ENCODE results near the gene SHF.

SHF gene

GRCh38 chr15:45198337-45199135 is 10.8 kb upstream of the SHF start:
- no peaks in the 10 kb centered on the region for H3K36me3 ChIP-seq (ENCODE audit: control insufficient read depth in 2 of 2, insufficient read depth in 2 of 2, low read length in 2 of 2)
- H3K9ac ChIP-seq (ENCODE audit: low read length in 2 of 2): peak overlapping the region; percentile 60 to 92
- no peaks in the 10 kb centered on the region for H3K9me3 ChIP-seq (ENCODE audit: control insufficient read depth in 2 of 2, low read length in 2 of 2)
- H3K27me3 ChIP-seq (ENCODE audit: control insufficient read depth in 1 of 2, insufficient read depth in 2 of 2, low read length in 2 of 2): no peaks in the 10 kb centered on the region
- peaks cover 16% of the 10 kb centered on the region for H3K4me1 ChIP-seq (ENCODE audit: control insufficient read depth, insufficient read depth, low read length)
- H3K27ac ChIP-seq (ENCODE audit: low read length): peak overlapping the region; percentile 98
- H3K4me3 ChIP-seq (ENCODE audit: low read length in 2 of 2): peak overlapping the region; percentile 81 to 95

- Histone ChIP-seq H3K9me3 (ENCODE audit: control insufficient read depth in 2 of 2, low read length in 2 of 2) (no peaks in the 10 kb centered on the region), H3K27me3 (ENCODE audit: control insufficient read depth in 1 of 2, insufficient read depth in 2 of 2, low read length in 2 of 2) (no peaks in the 10 kb centered on the region), H3K4me1 (ENCODE audit: control insufficient read depth, insufficient read depth, low read length) (peaks cover 16% of the 10 kb centered on the region), H3K9ac (ENCODE audit: low read length in 2 of 2) (no peak overlapping the region), H3K4me3 (ENCODE audit: low read length in 2 of 2) (peak overlapping the region; percentile 70 to 95), H3K27ac (ENCODE audit: low read length) (no peak overlapping the region), H3K36me3 (ENCODE audit: control insufficient read depth in 2 of 2, insufficient read depth in 2 of 2, low read length in 2 of 2) (no peaks in the 10 kb centered on the region)
Observed at GRCh38 chr15:45197512-45197911, 9.7 kb upstream of the SHF start.

DNA sequence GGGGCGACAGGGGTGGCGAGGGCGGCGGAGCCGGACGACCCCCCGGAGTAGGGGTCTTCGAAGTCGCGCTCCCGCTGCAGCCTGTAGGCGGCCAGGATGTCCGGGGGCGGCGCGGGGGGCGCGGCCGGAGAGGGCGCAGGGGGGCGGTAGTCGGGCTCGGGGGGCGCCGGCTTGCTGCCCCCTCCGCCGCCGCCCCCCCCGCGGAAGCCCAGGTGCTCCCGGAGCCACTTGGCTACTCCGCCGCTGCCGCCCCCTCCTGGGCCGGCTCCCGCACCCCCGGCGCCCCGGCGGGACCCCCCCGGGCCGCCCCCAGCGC is 230 bp downstream of the SHF start:
- peak overlapping the region in 1 of 2 donors; percentile 72 for H3K4me3 ChIP-seq (ENCODE audit: low read length in 2 of 2)
- H3K27ac ChIP-seq (ENCODE audit: low read length): peak overlapping the region; percentile 60
- peaks cover 24% of the 10 kb centered on the region for H3K4me1 ChIP-seq (ENCODE audit: control insufficient read depth, insufficient read depth, low read length)
- H3K36me3 ChIP-seq (ENCODE audit: control insufficient read depth in 2 of 2, insufficient read depth in 2 of 2, low read length in 2 of 2): no peaks in the 10 kb centered on the region
- H3K9me3 ChIP-seq (ENCODE audit: control insufficient read depth in 2 of 2, low read length in 2 of 2): no peaks in the 10 kb centered on the region
- peak overlapping the region in 1 of 2 donors; percentile 24 for H3K9ac ChIP-seq (ENCODE audit: low read length in 2 of 2)
- H3K27me3 ChIP-seq (ENCODE audit: control insufficient read depth in 1 of 2, insufficient read depth in 2 of 2, low read length in 2 of 2): no peaks in the 10 kb centered on the region

- peak overlapping the region; percentile 24 to 51 for H3K9ac ChIP-seq (ENCODE audit: low read length in 2 of 2)
- H3K4me3 ChIP-seq (ENCODE audit: low read length in 2 of 2): peak overlapping the region; percentile 21 to 72
- H3K27me3 ChIP-seq (ENCODE audit: control insufficient read depth in 1 of 2, insufficient read depth in 2 of 2, low read length in 2 of 2): no peaks in the 10 kb centered on the region
- H3K9me3 ChIP-seq (ENCODE audit: control insufficient read depth in 2 of 2, low read length in 2 of 2): no peaks in the 10 kb centered on the region
- peak overlapping the region; percentile 60 for H3K27ac ChIP-seq (ENCODE audit: low read length)
- no peaks in the 10 kb centered on the region for H3K36me3 ChIP-seq (ENCODE audit: control insufficient read depth in 2 of 2, insufficient read depth in 2 of 2, low read length in 2 of 2)
- H3K4me1 ChIP-seq (ENCODE audit: control insufficient read depth, insufficient read depth, low read length): peaks cover 24% of the 10 kb centered on the region
Observed at GRCh38 chr15:45186771-45187577, 792 bp downstream of the SHF start.

GRCh38 chr15:45185903-45186770 is 1.6 kb downstream of the SHF start:
- no peaks in the 10 kb centered on the region for H3K27me3 ChIP-seq (ENCODE audit: control insufficient read depth in 1 of 2, insufficient read depth in 2 of 2, low read length in 2 of 2)
- H3K4me3 ChIP-seq (ENCODE audit: low read length in 2 of 2): peak overlapping the region; percentile 21 to 72
- H3K9ac ChIP-seq (ENCODE audit: low read length in 2 of 2): peak overlapping the region in 1 of 2 donors; percentile 51
- H3K27ac ChIP-seq (ENCODE audit: low read length): peak overlapping the region; percentile 60
- H3K4me1 ChIP-seq (ENCODE audit: control insufficient read depth, insufficient read depth, low read length): peaks cover 24% of the 10 kb centered on the region
- no peaks in the 10 kb centered on the region for H3K36me3 ChIP-seq (ENCODE audit: control insufficient read depth in 2 of 2, insufficient read depth in 2 of 2, low read length in 2 of 2)
- no peaks in the 10 kb centered on the region for H3K9me3 ChIP-seq (ENCODE audit: control insufficient read depth in 2 of 2, low read length in 2 of 2)

DNA sequence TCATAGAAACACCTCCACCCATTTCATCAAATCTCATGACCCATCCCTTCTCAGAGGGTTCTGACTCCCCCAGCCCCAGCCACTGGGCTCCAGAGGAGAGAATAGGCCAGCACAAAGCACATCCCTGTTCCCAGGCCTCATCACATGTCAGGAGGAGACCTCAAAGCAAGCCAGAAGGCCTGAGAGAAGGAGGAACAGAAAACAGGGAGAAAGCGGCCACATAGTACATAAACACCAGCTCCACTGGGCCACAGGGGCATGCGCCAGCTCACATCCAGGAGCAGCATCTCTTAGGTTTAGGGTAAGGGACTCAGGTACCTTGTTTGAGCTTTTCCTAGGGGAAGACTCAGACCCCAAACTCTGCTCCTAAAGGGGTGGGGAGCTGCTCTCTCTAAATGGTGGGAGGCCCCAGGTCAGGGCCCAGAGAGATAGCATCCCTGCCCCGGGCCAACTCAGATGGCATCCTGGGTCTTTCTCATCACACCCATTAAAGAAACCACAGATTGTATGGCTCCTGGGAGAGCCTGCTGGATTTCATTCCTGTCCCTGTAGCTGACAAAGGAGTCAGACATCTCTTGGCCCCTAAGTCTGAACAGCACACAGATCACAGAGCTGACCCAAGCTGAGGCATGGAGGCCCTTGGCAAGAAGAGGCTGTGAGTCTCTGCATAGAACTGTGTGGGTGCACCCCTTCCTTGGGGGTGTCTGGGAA is 2.5 kb downstream of the SHF start:
- no peak overlapping the region for H3K4me3 ChIP-seq (ENCODE audit: low read length in 2 of 2)

DNA sequence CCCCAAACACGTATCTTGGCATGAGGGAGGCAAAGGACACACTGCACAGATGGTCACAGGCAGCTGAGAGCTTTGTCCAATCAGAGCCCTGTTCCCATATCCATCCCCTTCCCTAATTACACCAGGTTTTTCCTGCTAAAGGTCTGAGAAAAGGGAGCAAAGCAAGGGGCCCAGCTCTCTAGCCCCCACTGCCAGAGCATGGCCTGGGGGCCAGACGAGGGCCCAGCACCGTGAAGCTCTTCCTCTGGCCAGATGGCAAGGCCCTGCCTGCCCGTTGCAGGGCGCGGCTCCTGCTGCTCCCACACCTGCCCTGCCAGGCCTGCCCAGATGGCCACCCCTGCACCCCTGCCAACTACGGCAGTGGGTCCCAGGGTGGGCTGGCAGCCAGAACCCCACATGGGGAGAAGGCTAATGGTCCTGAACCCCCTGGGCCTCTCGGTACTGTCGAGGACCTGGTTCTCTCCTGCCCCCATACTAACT is 3.2 kb downstream of the SHF start:
- H3K27ac ChIP-seq (ENCODE audit: low read length): no peak overlapping the region
- no peak overlapping the region for H3K9ac ChIP-seq (ENCODE audit: low read length in 2 of 2)
- H3K9me3 ChIP-seq (ENCODE audit: control insufficient read depth in 2 of 2, low read length in 2 of 2): no peaks in the 10 kb centered on the region
- H3K36me3 ChIP-seq (ENCODE audit: control insufficient read depth in 2 of 2, insufficient read depth in 2 of 2, low read length in 2 of 2): no peaks in the 10 kb centered on the region
- peaks cover 27% of the 10 kb centered on the region for H3K4me1 ChIP-seq (ENCODE audit: control insufficient read depth, insufficient read depth, low read length)
- H3K27me3 ChIP-seq (ENCODE audit: control insufficient read depth in 1 of 2, insufficient read depth in 2 of 2, low read length in 2 of 2): no peaks in the 10 kb centered on the region
- no peak overlapping the region for H3K4me3 ChIP-seq (ENCODE audit: low read length in 2 of 2)

More for the DNA sequence above, 2.5 kb downstream of the SHF start:
- Histone ChIP-seq H3K27ac (ENCODE audit: low read length) (peak overlapping the region; percentile 60), H3K9ac (ENCODE audit: low read length in 2 of 2) (no peak overlapping the region), H3K9me3 (ENCODE audit: control insufficient read depth in 2 of 2, low read length in 2 of 2) (no peaks in the 10 kb centered on the region), H3K4me1 (ENCODE audit: control insufficient read depth, insufficient read depth, low read length) (peaks cover 27% of the 10 kb centered on the region), H3K27me3 (ENCODE audit: control insufficient read depth in 1 of 2, insufficient read depth in 2 of 2, low read length in 2 of 2) (no peaks in the 10 kb centered on the region), H3K36me3 (ENCODE audit: control insufficient read depth in 2 of 2, insufficient read depth in 2 of 2, low read length in 2 of 2) (no peaks in the 10 kb centered on the region)

DNA sequence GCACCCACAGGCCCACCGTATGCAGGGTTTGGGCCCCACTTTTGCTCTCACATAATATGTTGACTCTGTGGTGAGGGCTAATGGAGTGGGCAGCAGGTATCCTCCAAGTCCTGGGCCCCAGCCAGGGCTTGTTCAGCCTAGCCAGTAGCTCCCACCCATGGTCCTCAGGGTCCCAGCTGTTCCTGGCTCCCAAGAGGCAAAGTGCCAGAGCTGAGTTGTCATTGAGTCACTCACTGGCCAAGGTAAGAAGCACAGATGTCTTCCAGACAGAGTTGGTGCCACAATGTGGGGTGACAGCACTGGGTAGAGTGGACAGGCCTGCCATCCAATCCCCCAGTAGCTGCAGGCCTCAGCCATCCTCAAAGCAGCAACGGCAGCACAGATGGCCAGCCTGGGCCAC is 4.3 kb downstream of the SHF start:
- no peak overlapping the region for H3K27ac ChIP-seq (ENCODE audit: low read length)
- H3K27me3 ChIP-seq (ENCODE audit: control insufficient read depth in 1 of 2, insufficient read depth in 2 of 2, low read length in 2 of 2): no peaks in the 10 kb centered on the region
- no peak overlapping the region for H3K4me3 ChIP-seq (ENCODE audit: low read length in 2 of 2)
- no peak overlapping the region for H3K9ac ChIP-seq (ENCODE audit: low read length in 2 of 2)
- H3K36me3 ChIP-seq (ENCODE audit: control insufficient read depth in 2 of 2, insufficient read depth in 2 of 2, low read length in 2 of 2): no peaks in the 10 kb centered on the region
- H3K4me1 ChIP-seq (ENCODE audit: control insufficient read depth, insufficient read depth, low read length): peaks cover 25% of the 10 kb centered on the region
- H3K9me3 ChIP-seq (ENCODE audit: control insufficient read depth in 2 of 2, low read length in 2 of 2): no peaks in the 10 kb centered on the region

- H3K9ac ChIP-seq (ENCODE audit: low read length in 2 of 2): no peak overlapping the region
- H3K9me3 ChIP-seq (ENCODE audit: control insufficient read depth in 2 of 2, low read length in 2 of 2): no peaks in the 10 kb centered on the region
- peaks cover 20% of the 10 kb centered on the region for H3K4me1 ChIP-seq (ENCODE audit: control insufficient read depth, insufficient read depth, low read length)
- no peak overlapping the region for H3K4me3 ChIP-seq (ENCODE audit: low read length in 2 of 2)
- no peak overlapping the region for H3K27ac ChIP-seq (ENCODE audit: low read length)
- peaks cover 0 to under 1% of the 10 kb centered on the region in 2 donors for H3K36me3 ChIP-seq (ENCODE audit: control insufficient read depth in 2 of 2, insufficient read depth in 2 of 2, low read length in 2 of 2)
- no peaks in the 10 kb centered on the region for H3K27me3 ChIP-seq (ENCODE audit: control insufficient read depth in 1 of 2, insufficient read depth in 2 of 2, low read length in 2 of 2)
Observed at GRCh38 chr15:45182996-45183395, 4.8 kb downstream of the SHF start.
